ENCODE measurements around the gene ZNF784. TPM values are rescaled to one million over a fixed set of nuclear protein-coding genes. Genes with fewer than 3 reads are reported as not detected.

Gene ZNF784
- total RNA-seq, 3 donors from 2014 or later: 2.6 to 6.7 (median 4.9) TPM

GRCh38 chr19:55600662-55601028 is 23.7 kb downstream of the ZNF784 start:
- H3K4me1 ChIP-seq: no peaks in the 10 kb centered on the region
- H3K27me3 ChIP-seq: no peaks in the 10 kb centered on the region
- no peak for TF ChIP-seq POLR2A (IDR thresholded peaks at IDR 0.05)
- TF ChIP-seq, protein P1, sequence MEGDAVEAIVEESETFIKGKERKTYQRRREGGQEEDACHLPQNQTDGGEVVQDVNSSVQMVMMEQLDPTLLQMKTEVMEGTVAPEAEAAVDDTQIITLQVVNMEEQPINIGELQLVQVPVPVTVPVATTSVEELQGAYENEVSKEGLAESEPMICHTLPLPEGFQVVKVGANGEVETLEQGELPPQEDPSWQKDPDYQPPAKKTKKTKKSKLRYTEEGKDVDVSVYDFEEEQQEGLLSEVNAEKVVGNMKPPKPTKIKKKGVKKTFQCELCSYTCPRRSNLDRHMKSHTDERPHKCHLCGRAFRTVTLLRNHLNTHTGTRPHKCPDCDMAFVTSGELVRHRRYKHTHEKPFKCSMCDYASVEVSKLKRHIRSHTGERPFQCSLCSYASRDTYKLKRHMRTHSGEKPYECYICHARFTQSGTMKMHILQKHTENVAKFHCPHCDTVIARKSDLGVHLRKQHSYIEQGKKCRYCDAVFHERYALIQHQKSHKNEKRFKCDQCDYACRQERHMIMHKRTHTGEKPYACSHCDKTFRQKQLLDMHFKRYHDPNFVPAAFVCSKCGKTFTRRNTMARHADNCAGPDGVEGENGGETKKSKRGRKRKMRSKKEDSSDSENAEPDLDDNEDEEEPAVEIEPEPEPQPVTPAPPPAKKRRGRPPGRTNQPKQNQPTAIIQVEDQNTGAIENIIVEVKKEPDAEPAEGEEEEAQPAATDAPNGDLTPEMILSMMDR (IDR thresholded peaks at IDR 0.05): no peak
- TF ChIP-seq POLR2AphosphoS5 (IDR thresholded peaks at IDR 0.05): no peak
- peak overlapping the region; percentile 98 to 100 for H3K27ac ChIP-seq
- H3K4me3 ChIP-seq: peak overlapping the region; percentile 76 to 98 (median 81)
- intact Hi-C loops (cut with DNase I; ENCODE audit: low total_unique reads): no loop called here
- no peaks in the 10 kb centered on the region for H3K36me3 ChIP-seq
- no peak for DNase-seq (ENCODE audit: low spot score in 2 of 2)
- H3K9me3 ChIP-seq: no peaks in the 10 kb centered on the region

GRCh38 chr19:55599842-55600661 is 24.3 kb downstream of the ZNF784 start, which contains the start of gene ZNF524:
Gene ZNF524 (plus strand): TSS chr19:55600288. CDS start chr19:55602113, 1,825 bp downstream.
- H3K9me3 ChIP-seq: no peaks in the 10 kb centered on the region
- peak; percentile 55 to 71 (median 57) for TF ChIP-seq POLR2AphosphoS5 (IDR thresholded peaks at IDR 0.05)
- TF ChIP-seq POLR2A (IDR thresholded peaks at IDR 0.05): no peak
- TF ChIP-seq, protein P1 (IDR thresholded peaks at IDR 0.05): peak in 1 of 3 donors; percentile 29
- H3K27ac ChIP-seq: peak within 1 kb of the TSS; percentile 98 to 100
- H3K4me3 ChIP-seq: peak within 1 kb of the TSS; percentile 76 to 98 (median 81)
- no peaks in the 10 kb centered on the region for H3K4me1 ChIP-seq
- intact Hi-C loops (cut with DNase I; ENCODE audit: low total_unique reads): loop anchor here (5.0 kb wide), 1 partner anchor 537 kb away; no protein-coding TSS in a partner anchor
- peak; percentile 77 to 89 for DNase-seq (ENCODE audit: low spot score in 2 of 2)
- no peaks in the 10 kb centered on the region for H3K36me3 ChIP-seq
- H3K27me3 ChIP-seq: no peaks in the 10 kb centered on the region

- intact Hi-C loops (cut with DNase I; ENCODE audit: low total_unique reads): loop anchor here (5.0 kb wide), 1 partner anchor 538 kb away; no protein-coding TSS in a partner anchor
- TF ChIP-seq POLR2A (IDR thresholded peaks at IDR 0.05): no peak
- peak; percentile 10 to 81 (median 74) for TF ChIP-seq POLR2AphosphoS5 (IDR thresholded peaks at IDR 0.05)
- Histone ChIP-seq H3K27ac (peak within 1 kb of the TSS; percentile 98 to 100), H3K27me3 (no peaks in the 10 kb centered on the region), H3K4me3 (peak within 1 kb of the TSS; percentile 76 to 98 (median 81)), H3K4me1 (no peaks in the 10 kb centered on the region), H3K36me3 (no peaks in the 10 kb centered on the region), H3K9me3 (no peaks in the 10 kb centered on the region)
- DNase-seq (ENCODE audit: low spot score in 2 of 2): peak; percentile 99
These were observed 24.9 kb downstream of the ZNF784 start, which contains the start of gene FIZ1 for GRCh38 chr19:55599468-55599841. Gene FIZ1 (minus strand): TSS chr19:55599517. CDS start chr19:55597865, 1,652 bp downstream.

DNA sequence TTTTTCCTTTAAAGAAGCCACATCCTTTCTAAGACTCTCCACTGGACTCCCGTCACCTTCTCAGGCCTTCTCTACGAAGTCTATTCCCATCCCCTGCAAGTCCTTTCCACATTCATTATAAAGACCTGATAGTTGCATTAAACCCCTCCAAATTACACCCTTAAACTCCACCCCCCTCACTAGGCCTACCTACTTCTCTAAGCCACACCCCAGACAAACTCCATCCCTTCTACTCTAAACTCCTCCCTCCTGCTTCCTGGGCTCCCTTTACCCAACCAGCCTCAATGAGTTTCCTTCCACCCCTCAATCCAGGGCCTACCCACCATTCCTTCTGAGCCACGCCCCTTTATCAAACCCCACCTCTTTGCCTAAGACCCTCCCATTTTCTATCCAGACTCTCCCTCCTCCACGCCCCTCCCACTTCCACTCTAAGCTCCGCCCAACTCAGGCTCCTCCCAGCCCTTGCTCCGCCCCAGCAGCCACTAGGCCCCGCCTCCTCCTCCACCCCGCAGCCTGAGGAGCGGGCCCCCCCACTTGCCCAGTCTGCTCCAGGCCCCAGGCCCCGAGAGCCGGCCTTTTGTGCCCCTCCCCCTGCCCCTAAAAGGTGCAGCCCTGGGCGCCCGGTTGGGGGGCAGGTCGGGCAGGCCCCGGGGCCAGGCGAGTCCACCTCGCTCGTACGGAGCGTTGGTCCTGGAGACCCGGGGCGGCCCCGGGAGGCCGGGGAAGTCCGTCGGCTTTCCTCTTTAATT is 25.5 kb downstream of the ZNF784 start:
- intact Hi-C loops (cut with DNase I; ENCODE audit: low total_unique reads): loop anchor here (5.0 kb wide), 1 partner anchor 538 kb away; no protein-coding TSS in a partner anchor
- Histone ChIP-seq H3K9me3 (no peaks in the 10 kb centered on the region), H3K4me1 (no peaks in the 10 kb centered on the region), H3K27me3 (no peaks in the 10 kb centered on the region), H3K36me3 (no peaks in the 10 kb centered on the region), H3K27ac (peak overlapping the region; percentile 98 to 100), H3K4me3 (peak overlapping the region; percentile 76 to 98 (median 81))
- TF ChIP-seq POLR2AphosphoS5 (IDR thresholded peaks at IDR 0.05) (no peak), POLR2A (IDR thresholded peaks at IDR 0.05) (no peak)
- TF ChIP-seq, protein P1 (IDR thresholded peaks at IDR 0.05): no peak
- DNase-seq (ENCODE audit: low spot score in 2 of 2): peak; percentile 89 to 91

DNA sequence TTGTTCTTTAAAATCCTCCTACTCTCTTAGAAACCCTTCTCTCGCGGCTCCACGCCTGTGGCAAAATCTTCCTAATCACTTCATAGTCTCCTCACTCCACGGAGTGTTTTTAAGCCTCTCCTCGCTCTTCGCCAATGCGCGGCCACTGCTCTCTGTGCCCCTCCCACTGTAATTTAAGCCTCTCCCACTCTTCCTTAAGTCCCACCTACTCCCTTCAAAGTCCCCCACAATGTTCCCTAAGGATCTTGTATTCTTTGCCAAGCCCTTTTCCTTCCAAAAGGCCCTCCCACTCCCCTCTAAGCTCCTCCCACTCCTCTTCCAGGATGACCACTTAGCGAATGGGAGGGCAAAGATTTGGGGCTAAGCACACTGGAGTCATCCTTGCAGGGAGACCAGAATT is 26.3 kb downstream of the ZNF784 start:
- Histone ChIP-seq H3K27me3 (no peaks in the 10 kb centered on the region), H3K27ac (peak overlapping the region; percentile 98 to 100), H3K4me3 (no peak overlapping the region), H3K9me3 (no peaks in the 10 kb centered on the region), H3K4me1 (no peaks in the 10 kb centered on the region), H3K36me3 (no peaks in the 10 kb centered on the region)
- no peak for TF ChIP-seq POLR2A (IDR thresholded peaks at IDR 0.05)
- no peak for TF ChIP-seq POLR2AphosphoS5 (IDR thresholded peaks at IDR 0.05)
- TF ChIP-seq, protein P1 (IDR thresholded peaks at IDR 0.05): no peak
- no peak for DNase-seq (ENCODE audit: low spot score in 2 of 2)
- intact Hi-C loops (cut with DNase I; ENCODE audit: low total_unique reads): loop anchor here (5.0 kb wide), 1 partner anchor 539 kb away; no protein-coding TSS in a partner anchor

Data from breast epithelium (tissue), 4 donors.